Keratinocyte (primary cell): ENCODE results near the gene KRT34. TPM values are rescaled to one million over a fixed set of nuclear protein-coding genes. Genes with fewer than 3 reads are reported as not detected.

Experiments used
- DNase-seq: peaks from one replicate; pipeline ENCODE4 v3.0.0-alpha.2; 2011; ENCODE audit warnings: low read depth, missing footprints, low spot score
- FAIRE-seq: peaks from 2 replicates; lab custom pipeline; 2011; peaks lifted over from hg19 to GRCh38; lab: Jason Lieb, UNC
- H2AFZ ChIP-seq: 2 replicates; pipeline ENCODE4 v1.6.0; 2012; ENCODE audit warnings: low read length, control low read depth, inconsistent platforms; ENCODE audit not compliant: control insufficient read depth
- H3K27ac ChIP-seq: 2 replicates; pipeline ENCODE4 v1.5.1; 2011; ENCODE audit warnings: low read length; ENCODE audit not compliant: control insufficient read depth, insufficient read depth
- H3K27me3 ChIP-seq: 3 replicates; pipeline ENCODE4 v1.6.0; 2011; ENCODE audit warnings: low read length; ENCODE audit not compliant: control insufficient read depth, insufficient read depth; ENCODE audit errors: extremely low read depth
- H3K36me3 ChIP-seq, 2 experiments: 2 replicates in 1 of 2; 3 replicates in 1 of 2; pipeline ENCODE4 v1.5.1; 2011; ENCODE audit warnings: low read length in 2 of 2, mild to moderate bottlenecking in 1 of 2; ENCODE audit not compliant: control insufficient read depth in 2 of 2, insufficient read depth in 2 of 2; ENCODE audit errors: extremely low read depth in 1 of 2
- H3K4me1 ChIP-seq: 3 replicates; pipeline ENCODE4 v1.5.1; 2011; ENCODE audit warnings: low read length; ENCODE audit not compliant: control insufficient read depth, insufficient read depth; ENCODE audit errors: extremely low read depth
- H3K4me2 ChIP-seq: 3 replicates; pipeline ENCODE4 v1.6.0; 2011; ENCODE audit warnings: low read depth, low read length; ENCODE audit not compliant: control insufficient read depth, insufficient read depth; ENCODE audit errors: extremely low read depth
- H3K4me3 ChIP-seq, 3 experiments: fragments of 200-600 bp in 1 of 3; sonication (generic) in 1 of 3; 2 replicates in 2 of 3; 3 replicates in 1 of 3; pipeline ENCODE4 v1.5.1; 2011 to 2016; ENCODE audit warnings: low read length in 3 of 3, mild to moderate bottlenecking in 3 of 3, control low read depth in 2 of 3, inconsistent platforms in 1 of 3, low read depth in 1 of 3, mixed read lengths in 1 of 3, mixed run types in 1 of 3, moderate library complexity in 1 of 3; ENCODE audit not compliant: control insufficient read depth in 2 of 3, insufficient read depth in 2 of 3; ENCODE audit errors: extremely low read depth in 1 of 3
- H3K79me2 ChIP-seq: 2 replicates; pipeline ENCODE4 v1.6.0; 2012; ENCODE audit warnings: low read length; ENCODE audit not compliant: control insufficient read depth, insufficient read depth
- H3K9ac ChIP-seq: 3 replicates; pipeline ENCODE4 v1.6.0; 2011; ENCODE audit warnings: low read length; ENCODE audit not compliant: control insufficient read depth, insufficient read depth; ENCODE audit errors: extremely low read depth
- H3K9me1 ChIP-seq: 3 replicates; pipeline ENCODE4 v1.6.0; 2011; ENCODE audit warnings: low read length; ENCODE audit not compliant: control insufficient read depth, insufficient read depth; ENCODE audit errors: extremely low read depth
- H3K9me3 ChIP-seq: 2 replicates; pipeline ENCODE4 v1.5.1; 2012; ENCODE audit warnings: low read depth, low read length; ENCODE audit not compliant: control insufficient read depth
- H4K20me1 ChIP-seq: 3 replicates; pipeline ENCODE4 v1.6.0; 2011; ENCODE audit warnings: low read length; ENCODE audit not compliant: control insufficient read depth, insufficient read depth; ENCODE audit errors: extremely low read depth
- EZH2 ChIP-seq: IDR thresholded peaks from one replicate; pipeline ENCODE4 v1.6.1; 2012; ENCODE audit warnings: inconsistent platforms, mild to moderate bottlenecking, low read length, moderate library complexity
- dilution Hi-C: fragments of 300-500 bp; cut with MboI; formaldehyde crosslinking; loops from one replicate; pipeline ENCODE4 v1.7.0; 2020; ENCODE audit warnings: low sequenced_read_pairs; ENCODE audit not compliant: extremely low pct_ligation_motif_present
- polyA plus RNA-seq, 5 experiments: library from polyadenylated mRNA; depleted of rRNA in 3 of 5; stranded (reverse) in 3 of 5; stranded (forward) in 1 of 5; unstranded in 1 of 5; fragments of >200 nt; gene quantifications; 1 replicate in 1 of 5; 2 replicates in 3 of 5; 3 replicates in 1 of 5; pipeline versions ENCODE4 v1.2.1 to v1.2.3, GENCODE V29; 2011 to 2012; ENCODE audit warnings: missing spikeins in 2 of 5, low read depth in 1 of 5, low replicate concordance in 1 of 5
- TF ChIP-seq, protein P1 (sequence below), 3 experiments: IDR thresholded peaks in 1 of 3; conservative IDR thresholded peaks in 1 of 3; optimal IDR thresholded peaks in 1 of 3; 2 replicates in 2 of 3; 3 replicates in 1 of 3; pipeline versions ENCODE3 to v1.5.1; 2011; ENCODE audit warnings: low read length in 3 of 3, mild to moderate bottlenecking in 3 of 3, moderate library complexity in 2 of 3, control low read depth in 1 of 3, inconsistent platforms in 1 of 3; ENCODE audit not compliant: insufficient read depth in 2 of 3; ENCODE audit errors: extremely low read depth in 1 of 3

Gene KRT34
- polyA plus RNA-seq, 1 donor (not counting 4 experiments of a cell fraction or from before 2014, with no cell fraction given) = 4.8 TPM

DNA sequence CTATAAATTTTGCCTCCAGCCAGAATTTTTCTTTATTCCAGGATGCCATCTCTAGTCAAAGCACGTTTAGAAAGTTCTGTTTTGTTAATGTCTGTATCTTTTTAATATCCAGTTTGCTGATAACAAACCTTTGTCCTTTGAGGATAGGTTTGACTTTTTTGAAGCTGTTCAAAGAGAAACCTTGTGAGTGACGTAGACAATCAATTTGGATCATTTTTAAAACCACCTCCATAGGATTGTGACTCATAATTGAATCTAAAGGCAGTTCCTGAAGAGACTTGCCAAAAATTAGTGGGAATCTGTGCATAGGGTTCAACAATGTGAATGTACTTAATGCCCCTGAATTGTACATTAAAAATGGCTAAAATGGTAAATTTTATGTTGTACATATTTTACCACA lies 9.4 kb upstream of the KRT34 start:
- DNase-seq (no peak), FAIRE-seq (peak; percentile 75)
- dilution Hi-C loops = no loop called here
- no peak for TF ChIP-seq EZH2
- TF ChIP-seq, protein P1, sequence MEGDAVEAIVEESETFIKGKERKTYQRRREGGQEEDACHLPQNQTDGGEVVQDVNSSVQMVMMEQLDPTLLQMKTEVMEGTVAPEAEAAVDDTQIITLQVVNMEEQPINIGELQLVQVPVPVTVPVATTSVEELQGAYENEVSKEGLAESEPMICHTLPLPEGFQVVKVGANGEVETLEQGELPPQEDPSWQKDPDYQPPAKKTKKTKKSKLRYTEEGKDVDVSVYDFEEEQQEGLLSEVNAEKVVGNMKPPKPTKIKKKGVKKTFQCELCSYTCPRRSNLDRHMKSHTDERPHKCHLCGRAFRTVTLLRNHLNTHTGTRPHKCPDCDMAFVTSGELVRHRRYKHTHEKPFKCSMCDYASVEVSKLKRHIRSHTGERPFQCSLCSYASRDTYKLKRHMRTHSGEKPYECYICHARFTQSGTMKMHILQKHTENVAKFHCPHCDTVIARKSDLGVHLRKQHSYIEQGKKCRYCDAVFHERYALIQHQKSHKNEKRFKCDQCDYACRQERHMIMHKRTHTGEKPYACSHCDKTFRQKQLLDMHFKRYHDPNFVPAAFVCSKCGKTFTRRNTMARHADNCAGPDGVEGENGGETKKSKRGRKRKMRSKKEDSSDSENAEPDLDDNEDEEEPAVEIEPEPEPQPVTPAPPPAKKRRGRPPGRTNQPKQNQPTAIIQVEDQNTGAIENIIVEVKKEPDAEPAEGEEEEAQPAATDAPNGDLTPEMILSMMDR (optimal IDR thresholded peaks at IDR 0.05 in 1 of 3, IDR thresholded peaks at IDR 0.05 in 1 of 3, conservative IDR thresholded peaks at IDR 0.05 in 1 of 3; ENCODE audit: extremely low read depth in 1 of 3, insufficient read depth in 2 of 3, low read length in 3 of 3) = no peak
- H3K4me3 ChIP-seq = no peak overlapping the region
- no peak overlapping the region for H2AFZ ChIP-seq
- peak overlapping the region; percentile 27 for H3K27ac ChIP-seq
- peaks cover 4% of the 10 kb centered on the region for H3K79me2 ChIP-seq
- H3K36me3 ChIP-seq = peaks cover 0 to 1% of the 10 kb centered on the region in 2 experiments
- no peak overlapping the region for H3K9ac ChIP-seq
- peaks cover 51% of the 10 kb centered on the region for H3K4me1 ChIP-seq
- no peaks in the 10 kb centered on the region for H3K9me1 ChIP-seq
- no peaks in the 10 kb centered on the region for H3K27me3 ChIP-seq
- H3K9me3 ChIP-seq = no peaks in the 10 kb centered on the region
- H4K20me1 ChIP-seq = no peaks in the 10 kb centered on the region
- no peak overlapping the region for H3K4me2 ChIP-seq

DNA sequence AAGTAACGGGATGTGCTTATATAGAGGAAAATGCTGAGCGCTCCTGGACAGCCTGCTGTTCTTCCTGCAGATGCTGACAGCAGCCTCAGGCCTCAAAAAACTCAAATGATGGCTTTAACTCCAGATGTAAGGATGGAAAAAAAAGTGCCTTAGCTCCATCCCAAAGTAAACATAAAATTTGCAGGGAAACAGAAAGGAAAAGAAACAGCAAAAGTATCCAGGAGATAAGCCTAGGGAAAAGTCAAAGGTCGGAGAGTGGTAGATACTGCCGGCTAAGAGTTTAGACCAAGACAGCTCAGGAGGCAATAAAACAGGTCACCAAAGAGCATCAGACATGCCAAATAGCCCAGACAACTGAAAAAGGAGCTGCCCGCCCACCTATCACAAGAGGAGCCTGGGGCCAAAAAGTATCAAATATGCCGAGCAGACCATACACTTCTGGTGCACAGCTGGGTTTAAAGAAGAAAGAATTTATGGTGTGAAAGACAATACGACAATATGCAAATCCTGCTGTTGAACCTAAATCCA lies 8.4 kb upstream of the KRT34 start:
- no peak for TF ChIP-seq EZH2
- TF ChIP-seq, protein P1 (optimal IDR thresholded peaks at IDR 0.05 in 1 of 3, IDR thresholded peaks at IDR 0.05 in 1 of 3, conservative IDR thresholded peaks at IDR 0.05 in 1 of 3; ENCODE audit: extremely low read depth in 1 of 3, insufficient read depth in 2 of 3, low read length in 3 of 3) = no peak
- no peak overlapping the region for H3K9ac ChIP-seq
- FAIRE-seq = no peak
- no peaks in the 10 kb centered on the region for H4K20me1 ChIP-seq
- H3K4me3 ChIP-seq = no peak overlapping the region
- H2AFZ ChIP-seq = no peak overlapping the region
- H3K9me3 ChIP-seq = no peaks in the 10 kb centered on the region
- peaks cover 40% of the 10 kb centered on the region for H3K4me1 ChIP-seq
- H3K27me3 ChIP-seq = no peaks in the 10 kb centered on the region
- no peaks in the 10 kb centered on the region for H3K9me1 ChIP-seq
- no peaks in the 10 kb centered on the region for H3K79me2 ChIP-seq
- H3K27ac ChIP-seq = no peak overlapping the region
- H3K36me3 ChIP-seq = peaks cover 0 to 1% of the 10 kb centered on the region in 2 experiments
- dilution Hi-C loops = no loop called here
- H3K4me2 ChIP-seq = no peak overlapping the region
- no peak for DNase-seq
